AG04449 (cell line): ENCODE data around the gene KITLG.

ENCODE experiments used
- CTCF ChIA-PET: fragments of 350-600 bp; formaldehyde crosslinking; extraction: SDS; loops from one replicate; lab custom pipeline; 2021; ENCODE audit warnings: antibody characterized with exemption; lab: Yijun Ruan, JAX
- POLR2A ChIA-PET: fragments of 400-600, 350-600 bp; formaldehyde crosslinking; extraction: SDS; loops from one replicate; lab custom pipeline; 2020; ENCODE audit warnings: antibody characterized with exemption, inconsistent platforms; lab: Yijun Ruan, JAX
- DNase-seq: peaks from one replicate; pipeline ENCODE4 v3.0.0-alpha.2; 2010; ENCODE audit warnings: low read depth, low spot score
- H3K4me3 ChIP-seq: 2 replicates; pipeline ENCODE4 v1.5.1; 2011; ENCODE audit warnings: low read depth, mild to moderate bottlenecking, control low read depth, low read length
- CTCF ChIP-seq: IDR thresholded peaks from one replicate; pipeline ENCODE4 v1.5.1; 2011; ENCODE audit warnings: mild to moderate bottlenecking, moderate library complexity, low read length, control low read depth, inconsistent platforms; ENCODE audit not compliant: insufficient read depth; ENCODE audit errors: missing control alignments

Gene KITLG

DNA sequence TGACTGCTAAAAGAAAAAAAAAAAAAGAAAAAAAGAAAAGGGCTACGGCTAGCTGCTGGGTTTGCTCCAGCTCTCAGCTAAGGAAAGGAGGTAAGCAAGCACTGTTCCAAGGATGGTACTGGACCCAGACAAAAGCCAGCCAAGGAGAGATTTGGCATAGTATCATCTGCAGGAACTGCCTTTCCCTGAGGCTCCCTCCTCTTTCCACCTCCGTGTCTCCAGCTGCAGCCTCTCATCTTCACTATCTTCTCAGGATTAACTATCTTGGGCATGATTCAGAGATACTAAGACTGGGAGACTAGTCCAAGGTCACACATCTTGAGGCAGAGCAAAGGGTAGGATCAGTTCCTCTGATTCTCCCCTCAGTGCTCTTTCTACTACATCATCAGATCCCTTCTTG is 6.0 kb downstream of the KITLG start:
- H3K4me3 ChIP-seq, result no peak overlapping the region
- no peak for TF ChIP-seq CTCF
- POLR2A ChIA-PET, result interaction anchor here (0.7 to 1.1 kb wide), 2 partner anchors 20 to 228 kb away, joined by 3 read pairs; no protein-coding TSS in a partner anchor
- no peak for DNase-seq
- CTCF ChIA-PET, result no interaction called here

GRCh38 chr12:88573583-88573982 is 6.7 kb downstream of the KITLG start:
- DNase-seq, result no peak
- no peak overlapping the region for H3K4me3 ChIP-seq
- ChIA-PET CTCF (interaction anchor here (0.7 kb wide), 1 partner anchor 419 kb away, joined by 4 read pairs; no protein-coding TSS in a partner anchor), POLR2A (interaction anchor here (0.7 kb wide), 1 partner anchor 228 kb away, joined by 3 read pairs; no protein-coding TSS in a partner anchor)
- no peak for TF ChIP-seq CTCF

DNA sequence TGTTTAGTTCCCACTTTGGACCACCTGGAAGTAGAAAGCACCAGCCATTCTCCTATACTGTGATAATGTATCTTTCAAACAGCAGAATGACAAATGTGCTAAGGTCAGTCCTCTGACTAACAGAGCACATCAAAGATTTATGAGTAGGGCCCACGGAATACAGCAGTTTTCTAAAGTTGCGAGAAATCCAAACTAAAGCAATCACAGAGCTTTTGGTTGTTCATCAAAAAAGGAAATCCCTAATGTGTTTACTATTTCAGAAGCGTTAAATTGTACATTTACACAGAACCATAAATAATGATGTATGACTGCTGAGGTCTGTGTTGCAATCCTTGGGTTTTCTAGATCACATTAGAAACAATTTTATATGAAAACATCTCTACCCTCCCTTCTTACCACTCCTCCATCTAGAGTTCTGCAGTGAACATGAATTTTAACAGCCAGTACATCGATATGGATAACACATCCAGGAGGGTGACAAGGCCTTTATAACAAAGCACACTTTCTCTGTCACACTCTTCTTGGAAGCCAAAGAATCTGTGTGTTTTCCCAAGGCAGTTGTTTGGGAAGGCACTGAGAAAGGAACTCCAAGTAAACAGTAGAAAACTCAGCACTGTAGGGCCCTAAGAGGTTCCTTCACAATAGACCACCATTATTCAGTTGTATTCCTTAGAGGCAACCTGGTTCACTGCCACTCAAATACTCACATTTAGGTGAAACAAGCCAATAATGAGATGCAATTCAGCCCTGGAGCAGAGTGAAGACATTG is 7.3 kb downstream of the KITLG start:
- CTCF ChIA-PET, result interaction anchor here (0.7 kb wide), 1 partner anchor 418 kb away, joined by 4 read pairs; no protein-coding TSS in a partner anchor
- DNase-seq, result no peak

GRCh38 chr12:88571543-88571942 is 8.7 kb downstream of the KITLG start:
- H3K4me3 ChIP-seq, result no peak overlapping the region
- POLR2A ChIA-PET, result interaction anchor here (1.0 kb wide), 1 partner anchor 8 kb away, joined by 4 read pairs; the partner anchor contains the start of gene KITLG
- DNase-seq, result no peak
- no peak for TF ChIP-seq CTCF
- CTCF ChIA-PET, result interaction anchor here (0.7 kb wide), 1 partner anchor 9 kb away, joined by 3 read pairs; the partner anchor contains the start of gene KITLG

More for the DNA sequence above, 7.3 kb downstream of the KITLG start:
- no peak overlapping the region for H3K4me3 ChIP-seq
- POLR2A ChIA-PET, result no interaction called here
- TF ChIP-seq CTCF, result no peak

GRCh38 chr12:88570103-88570502 is 10.2 kb downstream of the KITLG start:
- ChIA-PET CTCF (interaction anchor here (3.9 kb wide), 1 partner anchor 10 kb away, joined by 15 read pairs; the partner anchor contains the start of gene KITLG), POLR2A (no interaction called here)
- H3K4me3 ChIP-seq, result no peak overlapping the region
- no peak for DNase-seq
- no peak for TF ChIP-seq CTCF

DNA sequence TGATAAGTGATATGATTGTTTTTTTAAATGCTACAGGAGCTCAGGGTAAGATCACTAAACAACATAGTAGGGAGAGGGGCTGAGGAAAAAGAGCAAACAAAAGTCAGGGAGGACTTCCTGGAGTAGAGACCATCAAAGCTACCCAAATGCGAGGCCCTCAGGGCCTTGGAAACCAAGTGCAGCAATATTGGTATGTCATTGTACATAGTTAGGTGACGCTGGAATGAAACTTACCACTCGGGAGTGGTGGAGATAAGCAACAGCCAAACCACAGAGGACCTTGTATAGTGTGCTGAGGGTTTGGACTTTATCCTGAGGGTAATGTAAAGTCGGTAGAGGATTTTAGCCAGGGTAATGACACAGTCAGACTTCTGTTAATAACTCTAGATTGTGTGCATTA is 13.8 kb downstream of the KITLG start:
- H3K4me3 ChIP-seq, result no peak overlapping the region
- TF ChIP-seq CTCF, result no peak
- ChIA-PET CTCF (interaction anchor here (1.4 to 3.9 kb wide), 2 partner anchors 13 to 427 kb away, joined by 3 to 15 read pairs; partner anchors contain the start of gene KITLG), POLR2A (no interaction called here)
- DNase-seq, result no peak
